HEK293T (cell line): ENCODE measurements around the gene PPM1H.

Experiments used
- FOXK2 ChIP-seq: fragments of 450-650 bp; IDR thresholded peaks from 2 replicates; pipeline ENCODE4 v1.6.1; 2016; ENCODE audit warnings: mild to moderate bottlenecking
- FOXM1 ChIP-seq: fragments of 450-650 bp; IDR thresholded peaks from 2 replicates; pipeline ENCODE4 v1.6.1; 2017; ENCODE audit warnings: mild to moderate bottlenecking, borderline replicate concordance
- HDGF ChIP-seq: fragments of 450-650 bp; IDR thresholded peaks from 2 replicates; pipeline ENCODE4 v1.6.1; 2017; ENCODE audit warnings: antibody characterized with exemption, borderline replicate concordance

GRCh38 chr12:62832027-62832426 is 102.9 kb downstream of the PPM1H start:
- no peak for TF ChIP-seq FOXM1
- TF ChIP-seq FOXK2, result no peak
- no peak for TF ChIP-seq HDGF
